Smooth muscle cell of the brain vasculature (primary cell): ENCODE measurements around the gene LRRC47.
"Not testable (repeated sequence)": the region's sequence is repeated elsewhere in the genome, so short reads cannot be mapped to it uniquely, and the experiment has no call there.

Source experiments
- DNase-seq: peaks from one replicate; pipeline ENCODE4 v3.0.0-alpha.2; 2012; ENCODE audit warnings: low read depth, low spot score

The LRRC47 gene

DNA sequence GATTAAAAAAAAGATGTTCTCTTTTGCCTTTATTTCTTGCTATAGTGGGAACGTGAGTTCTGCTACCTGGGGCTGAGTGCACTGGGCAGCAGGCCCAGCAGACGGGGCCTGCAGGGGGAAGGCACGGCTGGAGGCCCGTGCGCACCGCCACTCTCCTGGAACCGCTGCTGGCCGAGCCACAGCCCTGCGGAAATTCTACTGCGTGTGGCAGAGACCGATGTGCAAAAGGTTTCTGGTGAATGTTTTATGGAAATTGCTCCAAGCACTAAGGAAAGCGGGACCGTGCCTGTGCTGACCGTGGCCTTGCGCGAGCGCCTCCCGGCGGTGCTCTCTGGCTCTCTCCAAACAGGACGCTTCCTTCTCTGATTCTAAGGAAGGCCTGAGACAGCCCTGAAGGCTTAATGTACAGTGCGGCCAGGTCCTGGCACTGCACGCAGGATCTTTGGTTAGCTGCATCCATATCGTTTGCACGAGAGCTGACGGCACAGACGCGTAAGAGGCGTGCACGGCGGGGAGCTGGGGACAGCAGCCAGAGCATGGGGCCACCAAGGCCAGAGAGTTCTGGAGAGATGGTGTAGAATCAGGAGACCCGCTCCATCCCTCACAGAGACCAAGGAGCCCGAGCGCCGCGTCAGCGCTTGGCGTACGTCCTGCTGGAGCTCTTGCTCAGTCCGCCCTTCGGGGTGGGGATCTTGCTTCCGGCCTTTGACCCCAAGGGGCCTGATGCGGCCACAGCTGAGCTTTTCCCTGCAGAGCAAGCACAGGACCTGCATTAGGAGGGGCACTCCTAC, 18.7 kb upstream of the LRRC47 start:
- no peak for DNase-seq

DNA sequence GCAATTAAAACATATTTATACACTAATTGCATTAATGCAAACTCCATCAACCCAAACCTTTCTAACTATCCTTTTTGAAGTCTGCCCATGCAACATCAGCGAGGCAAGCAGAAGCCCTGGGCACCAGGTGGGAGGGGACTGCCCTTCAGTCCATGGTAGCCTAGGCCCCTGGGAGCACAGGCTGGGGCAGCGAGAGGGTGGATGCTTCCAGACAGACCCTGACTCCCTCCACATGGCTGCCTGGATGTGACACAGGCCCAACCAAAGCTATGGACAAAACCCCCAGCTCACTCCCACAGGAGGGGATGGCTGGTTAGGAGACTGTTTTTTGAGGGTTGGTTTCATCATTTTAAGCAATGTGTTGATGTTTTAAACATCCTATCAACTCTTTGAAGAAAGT, 17.8 kb upstream of the LRRC47 start:
- no peak for DNase-seq

DNA sequence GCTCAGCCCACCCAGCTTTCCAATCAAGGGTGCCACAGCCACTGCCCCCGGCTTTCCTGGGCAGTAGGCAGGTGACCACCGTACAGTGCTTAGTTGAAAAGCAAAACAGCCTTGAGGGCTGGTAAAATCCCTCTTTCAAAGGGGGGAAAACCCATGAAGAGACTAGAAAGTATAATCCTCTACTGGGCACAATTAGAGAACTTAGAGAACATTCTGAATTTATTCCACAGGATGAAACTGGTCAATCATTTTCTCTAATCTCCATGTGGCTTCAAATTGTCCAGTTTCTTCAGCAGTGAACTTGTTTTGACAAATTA, 15.3 kb upstream of the LRRC47 start:
- DNase-seq = no peak

DNA sequence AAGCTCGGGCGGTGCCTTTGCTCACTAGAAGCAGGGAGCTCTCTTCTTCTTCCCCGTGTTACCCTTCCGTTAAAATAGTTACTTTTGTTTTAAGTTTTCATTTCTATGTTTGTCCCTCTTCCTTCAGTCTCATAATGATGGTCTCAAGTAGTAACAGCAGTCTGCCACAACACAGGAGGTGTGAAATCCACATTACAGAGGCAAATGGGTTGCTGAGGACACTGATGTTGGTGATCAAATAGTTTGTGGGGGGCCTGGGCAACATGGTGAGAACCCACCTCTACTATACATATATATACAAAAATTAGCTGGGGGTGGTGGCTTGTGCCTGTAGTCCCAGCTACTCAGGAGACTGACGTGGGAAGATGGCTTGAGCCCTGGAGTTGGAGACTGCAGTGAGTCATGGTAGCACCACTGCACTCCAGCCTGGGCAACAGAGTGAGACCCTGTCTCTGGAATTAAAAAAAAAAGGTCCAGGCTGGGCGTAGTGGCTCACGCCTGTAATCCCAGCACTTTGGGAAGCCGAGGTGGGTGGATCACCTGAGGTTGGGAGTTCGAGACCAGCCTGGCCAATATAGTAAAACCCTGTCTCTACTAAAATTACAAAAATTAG, 14.0 kb upstream of the LRRC47 start:
- not testable (repeated sequence) for DNase-seq

DNA sequence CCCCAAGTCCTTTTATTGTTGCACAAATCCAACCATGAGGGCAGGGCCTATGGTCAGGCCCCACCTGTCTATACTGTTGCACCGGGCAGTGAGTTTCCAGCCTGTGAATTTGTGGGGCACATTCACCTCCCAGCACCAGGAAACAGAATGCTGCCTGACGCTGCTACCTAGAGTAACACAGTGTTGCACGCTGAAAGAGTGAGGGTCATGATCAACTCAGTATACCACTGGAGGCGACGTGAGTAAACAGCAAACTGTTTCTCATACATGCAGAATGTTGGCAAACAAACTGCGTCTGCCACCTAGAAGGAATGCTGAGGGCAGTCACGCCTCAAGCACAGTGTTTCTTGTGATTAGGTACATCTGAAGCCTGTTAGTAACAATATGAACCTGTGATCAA, 13.4 kb upstream of the LRRC47 start:
- no peak for DNase-seq

DNA sequence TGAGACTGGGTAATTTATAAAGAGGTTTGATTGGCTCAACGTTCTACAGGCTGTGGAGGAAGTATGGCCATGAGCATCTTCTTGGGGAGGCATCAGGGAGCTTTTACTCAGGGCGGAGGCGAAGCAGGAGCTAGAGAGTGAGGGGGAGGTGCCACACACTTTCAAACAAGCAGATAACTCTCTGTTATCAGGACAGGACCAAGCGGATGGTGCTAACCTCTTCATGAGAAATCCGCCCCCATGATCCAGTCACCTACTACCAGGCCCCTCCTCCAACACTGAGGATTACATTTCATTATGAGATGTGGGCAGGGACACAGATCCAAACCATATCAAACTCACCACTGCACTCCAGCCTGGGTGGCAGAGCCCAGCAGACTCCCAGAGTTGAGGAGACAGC, 11.5 kb upstream of the LRRC47 start:
- DNase-seq = no peak

DNA sequence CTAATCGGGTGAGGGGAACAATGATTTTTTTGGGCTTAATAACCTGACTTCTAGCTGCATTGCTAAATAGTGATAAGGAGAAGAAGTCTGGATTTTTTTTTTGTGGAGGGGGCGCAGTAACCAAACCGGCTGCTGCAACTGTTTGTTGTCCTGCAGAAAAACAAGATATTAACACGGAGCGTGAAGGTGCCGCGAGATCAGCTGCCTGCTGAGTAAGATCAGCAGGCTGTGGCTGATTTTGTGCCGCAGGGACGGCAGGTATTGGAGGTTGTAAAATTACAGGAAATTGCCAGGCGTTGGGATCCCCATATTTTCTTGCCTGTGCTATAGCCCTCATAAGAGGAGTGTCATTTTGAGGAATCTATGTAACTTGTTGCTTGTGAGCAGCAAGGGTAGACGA, 8.7 kb upstream of the LRRC47 start:
- no peak for DNase-seq

DNA sequence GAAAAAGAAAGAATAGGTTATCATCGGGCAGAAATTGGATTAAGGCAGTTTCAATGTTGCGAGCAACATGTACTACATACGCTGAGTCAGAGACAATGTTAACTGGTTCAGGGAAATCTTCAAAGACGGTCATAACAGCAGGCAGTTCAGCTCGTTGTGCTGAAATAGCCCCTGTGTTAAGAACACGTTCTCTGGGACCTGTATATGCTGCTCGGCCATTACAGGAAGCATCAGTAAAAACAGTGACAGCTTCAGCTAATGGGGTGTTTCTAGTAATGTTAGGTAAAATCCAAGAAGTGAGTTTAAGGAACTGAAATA, 8.3 kb upstream of the LRRC47 start:
- DNase-seq = not testable (repeated sequence)

DNA sequence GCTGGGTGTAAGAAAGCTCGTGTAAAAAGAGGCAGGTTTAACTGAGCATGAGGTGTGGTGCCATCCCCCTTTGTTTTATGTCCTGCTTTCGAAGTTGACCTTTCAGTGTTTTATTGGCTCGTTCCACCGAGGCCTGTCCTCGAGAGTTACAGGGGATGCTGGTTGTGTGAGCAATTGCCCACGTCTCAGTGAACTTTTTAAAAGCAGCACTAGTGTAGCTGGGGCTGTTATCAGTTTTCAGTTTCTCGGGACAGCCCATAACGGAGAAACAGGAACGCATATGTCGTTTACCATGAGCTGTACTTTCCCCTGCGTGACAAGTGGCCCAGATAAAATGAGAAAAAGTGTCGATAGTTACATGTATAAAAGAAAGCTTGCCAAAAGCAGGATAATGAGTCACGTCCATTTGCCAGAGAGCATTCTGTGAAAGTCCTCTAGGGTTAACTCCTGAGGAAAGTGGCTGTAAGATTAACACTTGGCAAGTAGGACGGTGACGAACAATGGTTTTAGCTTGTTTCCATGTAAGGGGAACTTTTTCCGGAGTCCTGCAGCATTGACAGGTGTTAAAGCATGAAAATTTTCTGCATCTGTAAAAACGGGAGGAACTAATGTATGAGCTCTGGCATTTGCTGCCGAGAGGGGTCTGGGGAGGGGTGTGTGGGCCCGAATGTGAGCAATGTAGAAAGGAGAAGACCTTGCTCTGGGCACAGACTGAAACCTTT, 7.8 kb upstream of the LRRC47 start:
- DNase-seq = no peak

DNA sequence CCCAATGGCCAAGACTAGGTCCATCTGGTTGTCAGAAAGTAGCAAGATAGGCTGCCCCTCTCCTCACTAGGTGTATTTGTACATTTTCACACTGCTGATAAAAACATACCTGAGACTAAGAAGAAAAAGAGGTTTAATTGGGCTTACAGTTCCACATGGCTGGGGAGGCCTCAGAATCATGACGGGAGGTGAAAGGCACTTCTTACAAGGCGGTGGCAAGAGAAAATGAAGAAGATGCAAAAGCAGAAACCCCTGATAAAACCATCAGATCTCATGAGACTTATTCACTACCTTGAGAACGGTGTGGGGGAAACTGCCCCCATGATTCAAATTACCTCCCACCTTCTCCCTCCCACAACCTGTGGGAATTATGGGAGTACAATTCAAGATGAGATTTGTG, 4.5 kb upstream of the LRRC47 start:
- not testable (repeated sequence) for DNase-seq

DNA sequence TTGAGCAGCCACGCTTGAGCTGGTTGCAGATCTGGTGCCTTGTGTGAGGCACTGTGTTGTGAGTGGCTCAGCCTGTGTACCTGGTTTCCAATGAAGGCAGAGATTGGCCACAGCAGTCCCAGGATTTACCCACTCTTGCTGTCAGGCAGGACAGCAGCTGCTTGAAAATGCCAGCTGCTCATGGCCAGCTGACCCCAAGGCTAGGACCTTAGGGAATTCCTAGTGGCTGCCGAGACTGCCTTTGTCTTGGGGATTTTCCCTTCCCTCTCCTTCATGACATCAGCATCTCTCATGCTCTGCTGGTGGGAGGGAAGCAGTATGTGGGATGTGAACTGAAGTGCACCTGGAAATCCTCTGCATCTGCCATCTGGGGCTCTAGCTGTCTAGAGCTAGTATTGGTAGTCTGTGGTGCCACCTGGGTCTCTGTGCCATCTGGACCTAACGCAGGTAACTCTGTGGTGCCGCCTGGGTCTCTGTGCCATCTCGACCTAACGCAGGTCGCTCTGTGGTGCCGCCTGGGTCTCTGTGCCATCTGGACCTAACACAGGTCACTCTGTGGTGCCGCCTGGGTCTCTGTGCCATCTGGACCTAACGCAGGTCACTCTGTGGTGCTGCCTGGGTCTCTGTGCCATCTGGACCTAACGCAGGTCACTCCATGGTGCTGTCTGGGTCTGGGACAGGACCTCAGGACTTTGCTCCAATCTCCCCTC, 3.8 kb upstream of the LRRC47 start:
- DNase-seq = no peak

DNA sequence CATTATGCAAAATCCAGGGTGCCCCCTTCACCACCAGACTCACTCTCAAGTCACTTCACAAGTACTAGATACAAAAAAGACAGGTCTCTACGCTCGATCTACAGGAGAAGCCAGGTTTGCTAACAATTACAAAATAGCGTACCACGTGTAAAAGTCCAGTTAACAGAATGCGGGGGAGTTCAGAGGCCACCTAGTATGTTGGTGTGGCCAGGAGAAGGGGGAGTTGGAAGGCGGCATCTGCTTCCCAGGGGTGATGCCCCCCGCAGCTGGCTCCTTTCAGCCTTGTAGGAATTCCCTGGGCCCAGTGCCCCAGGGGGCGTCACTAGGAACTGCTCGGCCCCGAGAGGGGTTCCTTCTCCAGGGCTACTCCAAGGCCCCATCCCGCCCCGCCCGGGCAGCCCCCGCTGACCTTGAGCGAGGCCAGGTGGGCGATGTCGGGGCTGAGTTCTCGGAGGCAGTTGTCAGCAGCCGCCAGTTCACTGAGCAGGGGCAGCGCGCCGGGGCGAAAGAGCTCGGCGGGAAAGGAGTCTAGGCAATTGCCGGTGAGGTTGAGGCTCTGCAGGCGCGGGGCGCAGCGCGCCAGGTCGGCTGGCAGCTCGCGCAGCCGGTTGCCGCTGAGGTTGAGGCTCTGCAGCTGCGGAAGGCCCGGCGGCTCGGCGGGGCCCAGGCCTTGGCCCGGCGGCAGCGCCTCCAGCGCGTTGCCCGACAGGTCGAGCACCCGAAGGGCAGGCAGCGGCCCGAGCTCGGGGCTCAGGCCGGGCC, 664 bp downstream of the LRRC47 start:
- no peak for DNase-seq

DNA sequence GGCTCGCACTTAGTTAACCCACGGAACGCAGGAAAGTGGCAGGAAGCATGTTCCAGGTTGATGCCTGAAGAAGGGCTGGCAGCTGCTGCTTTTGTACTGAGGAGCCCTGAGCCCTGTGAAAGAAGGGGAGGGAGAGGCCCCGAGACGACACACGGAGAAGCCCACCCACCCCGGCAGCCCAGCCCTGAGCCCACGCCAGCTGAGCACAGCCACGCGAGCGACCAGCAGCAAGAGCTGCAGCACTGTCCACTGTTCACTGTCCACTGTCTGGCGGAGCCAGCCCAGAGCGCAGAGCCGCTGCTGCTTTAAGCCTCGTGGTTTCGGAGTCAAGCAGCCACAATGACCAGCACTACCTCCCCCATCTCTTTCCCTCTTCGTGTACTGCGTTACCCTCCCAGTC, 5.3 kb downstream of the LRRC47 start:
- no peak for DNase-seq

DNA sequence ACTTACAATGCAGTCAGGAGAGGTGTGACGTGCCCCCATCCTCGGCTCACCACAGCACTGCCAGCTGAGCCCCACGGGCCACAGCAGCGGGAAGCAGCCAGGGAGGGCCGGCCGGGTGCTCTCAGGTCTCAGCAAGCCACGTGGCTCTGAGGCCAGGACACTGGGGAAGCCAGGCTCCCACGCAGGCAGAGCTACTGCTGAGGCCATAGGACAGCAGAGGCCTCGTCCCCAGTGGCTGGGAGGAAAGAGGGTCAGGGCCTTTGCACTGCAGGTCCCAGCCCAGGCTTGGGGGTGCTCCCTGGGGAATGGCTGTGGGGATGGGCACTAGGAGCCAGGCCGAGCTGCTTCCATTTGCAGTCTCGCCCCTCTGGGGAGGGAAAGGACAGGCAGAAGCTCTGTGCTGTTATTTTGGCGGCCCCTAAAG, 5.8 kb downstream of the LRRC47 start:
- no peak for DNase-seq

DNA sequence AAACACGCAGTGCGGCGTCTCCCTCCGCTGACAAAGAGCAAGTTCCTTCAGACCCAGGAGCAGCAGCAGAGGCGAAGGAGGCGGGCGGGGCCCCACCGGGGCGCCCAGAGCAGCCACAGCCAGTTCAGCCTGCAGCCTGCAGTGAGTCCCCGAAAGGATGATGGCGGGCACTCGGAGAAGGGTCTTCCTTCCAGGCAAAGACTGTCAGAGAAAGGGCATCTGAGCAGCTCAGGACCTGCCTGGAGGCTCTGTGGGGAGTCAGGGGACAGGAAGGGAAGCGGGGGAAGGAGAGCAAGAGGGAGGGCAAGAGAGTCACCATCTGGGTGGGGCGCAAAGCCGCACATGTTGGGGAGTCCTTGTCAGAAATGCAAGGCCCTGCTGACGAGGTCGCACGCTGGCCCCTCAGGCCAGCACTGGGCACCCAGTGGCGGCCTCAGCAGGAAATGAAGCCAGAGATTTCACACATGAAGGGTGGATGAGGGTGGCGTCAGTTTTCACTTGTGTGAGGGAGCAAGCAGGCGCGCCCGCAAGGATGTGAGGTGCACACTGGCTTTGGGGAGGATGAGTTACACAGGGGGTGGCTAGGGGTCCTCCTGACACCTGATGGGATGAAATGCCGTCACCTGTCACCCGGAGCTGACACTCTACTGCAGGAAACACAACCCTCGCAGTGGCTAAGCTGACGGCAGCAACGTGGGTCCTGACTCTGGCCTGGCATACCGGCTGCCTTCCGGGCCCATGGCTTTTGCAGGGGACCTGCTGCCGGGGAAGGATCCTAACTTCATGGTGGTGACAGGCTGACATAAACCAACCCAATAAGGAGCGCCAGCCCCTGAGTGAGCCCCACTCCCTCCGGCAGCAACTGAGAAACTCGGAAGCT, 6.6 kb downstream of the LRRC47 start:
- no peak for DNase-seq

DNA sequence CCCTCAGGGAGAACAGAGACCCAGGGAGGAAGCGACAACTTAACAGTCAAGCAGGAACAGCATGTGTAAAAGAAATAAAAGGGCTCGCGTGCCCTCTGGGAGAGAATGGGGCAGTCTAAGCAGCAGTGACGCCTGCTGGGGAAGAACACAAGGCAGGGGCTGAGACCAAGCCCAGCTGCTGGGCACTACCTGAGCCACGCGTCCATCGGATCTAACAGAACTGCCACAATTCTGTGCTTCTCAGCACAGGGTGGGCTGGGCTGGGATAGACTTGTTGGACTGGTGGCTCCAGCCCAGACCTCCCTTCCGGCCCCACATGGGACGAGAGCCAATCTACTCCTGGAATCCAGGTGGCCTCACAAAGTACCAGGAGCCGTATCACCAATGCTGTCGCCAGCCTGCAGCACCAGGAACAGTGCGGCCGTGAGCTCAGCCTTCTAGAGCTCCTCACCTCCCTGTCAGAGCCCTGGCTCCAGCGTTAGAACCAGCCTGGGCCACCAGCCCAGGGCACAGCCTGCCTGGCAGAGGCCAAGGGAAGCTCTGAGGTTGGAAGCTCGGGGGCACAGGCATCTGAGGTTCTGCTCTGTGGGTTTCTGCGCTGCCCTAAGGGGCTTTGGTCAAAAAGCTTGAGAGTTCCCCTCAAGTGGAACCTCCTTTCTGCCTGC, 7.4 kb downstream of the LRRC47 start:
- no peak for DNase-seq

DNA sequence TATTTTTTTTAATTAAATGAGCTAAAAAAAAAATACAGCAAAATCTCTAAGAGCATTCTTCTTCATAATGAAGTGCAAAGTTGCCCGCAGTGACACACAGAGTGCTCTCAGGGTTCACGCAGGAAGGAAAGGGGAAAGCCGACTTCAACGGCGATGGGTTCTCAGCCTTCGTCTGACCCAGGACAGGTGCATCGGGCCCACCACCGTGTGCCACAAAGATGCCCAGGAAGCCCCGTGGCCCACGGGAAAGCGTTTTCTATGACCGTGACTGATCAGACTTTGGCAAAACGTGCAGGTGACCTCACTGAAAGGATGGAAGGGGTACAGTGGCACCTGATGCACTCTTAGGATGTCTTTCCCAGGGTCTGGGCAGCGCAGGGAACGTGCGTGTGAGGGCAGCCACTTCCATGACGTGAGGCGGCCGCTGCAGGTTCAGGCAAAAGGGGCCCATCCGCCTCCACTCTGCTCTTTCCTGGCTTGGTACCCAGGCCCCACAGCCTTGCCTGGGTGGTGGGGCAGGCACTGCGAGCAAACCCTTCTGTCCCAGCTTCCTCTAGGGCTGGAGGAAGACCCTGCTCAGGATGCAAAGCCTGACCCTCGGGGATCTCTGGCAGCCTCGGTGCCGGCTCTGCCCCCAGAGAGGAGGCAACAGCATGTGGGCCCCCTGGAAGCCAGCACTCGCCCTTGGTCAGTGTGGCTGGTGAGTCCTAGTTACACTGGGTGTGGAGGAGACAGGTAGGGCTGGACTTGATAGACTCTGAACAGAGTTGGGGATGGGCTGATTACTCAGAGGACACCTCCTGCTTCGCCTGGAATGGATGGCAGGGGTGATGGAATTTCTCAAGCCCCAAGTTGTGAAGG, 8.3 kb downstream of the LRRC47 start:
- no peak for DNase-seq

DNA sequence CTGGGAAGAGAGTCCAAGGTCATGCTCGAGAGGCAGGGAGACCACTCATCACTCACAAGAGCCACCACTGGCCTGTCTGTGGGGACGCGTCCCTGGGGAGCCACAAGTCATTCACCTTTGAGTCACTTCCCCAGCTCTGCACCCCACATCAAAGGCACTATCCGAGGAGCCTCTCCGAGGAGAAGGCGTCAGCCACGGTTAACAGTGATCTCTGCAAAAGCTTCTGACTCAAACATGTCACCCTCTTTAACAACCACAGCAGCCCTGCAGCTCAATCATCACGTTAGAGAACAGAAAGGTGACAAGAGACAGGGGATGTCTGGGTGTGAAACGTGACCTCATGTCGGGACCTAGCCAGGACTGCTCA, 9.0 kb downstream of the LRRC47 start:
- no peak for DNase-seq
